HG03135 (cell line): Measurements from ENCODE around the gene FCGR2B.
"Not testable (repeated sequence)": the region's sequence is repeated elsewhere in the genome, so short reads cannot be mapped to it uniquely, and the experiment has no call there.

ENCODE experiments used
- ATAC-seq: cut with Tn5 transposase; IDR thresholded peaks from one replicate; pipeline ENCODE4 v1.9.1; 2021; ENCODE audit warnings: mild to moderate bottlenecking, moderate library complexity; ENCODE audit not compliant: unreplicated experiment

Gene FCGR2B

GRCh38 chr1:161662684-161663339, at the start of gene FCGR2B:
FCGR2B (plus strand) TSS chr1:161663143; CDS start chr1:161663242, 99 bp downstream.
- ATAC-seq, result peak; percentile 61

GRCh38 chr1:161616417-161616816, 46.5 kb upstream of the FCGR2B start:
- ATAC-seq, result not testable (repeated sequence)

DNA sequence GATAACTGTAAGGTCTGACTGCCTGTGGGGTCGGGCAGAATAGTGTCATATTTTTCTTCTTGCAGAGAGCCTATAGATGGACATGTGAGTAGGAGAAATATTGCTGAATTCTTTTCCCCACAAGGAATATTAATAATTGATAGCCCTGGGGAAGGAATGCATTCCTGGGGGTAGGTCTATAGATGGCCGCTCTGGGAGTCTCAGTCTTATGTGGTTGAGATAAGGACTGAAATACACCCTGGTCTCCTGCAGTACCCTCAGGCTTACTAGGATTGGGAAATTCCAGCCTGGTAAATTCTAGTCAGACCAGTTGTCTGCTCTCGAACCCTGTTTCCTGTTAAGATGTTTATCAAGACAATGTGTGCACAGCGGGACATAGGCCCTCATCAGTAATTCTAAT, 44.4 kb upstream of the FCGR2B start:
- not testable (repeated sequence) for ATAC-seq

DNA sequence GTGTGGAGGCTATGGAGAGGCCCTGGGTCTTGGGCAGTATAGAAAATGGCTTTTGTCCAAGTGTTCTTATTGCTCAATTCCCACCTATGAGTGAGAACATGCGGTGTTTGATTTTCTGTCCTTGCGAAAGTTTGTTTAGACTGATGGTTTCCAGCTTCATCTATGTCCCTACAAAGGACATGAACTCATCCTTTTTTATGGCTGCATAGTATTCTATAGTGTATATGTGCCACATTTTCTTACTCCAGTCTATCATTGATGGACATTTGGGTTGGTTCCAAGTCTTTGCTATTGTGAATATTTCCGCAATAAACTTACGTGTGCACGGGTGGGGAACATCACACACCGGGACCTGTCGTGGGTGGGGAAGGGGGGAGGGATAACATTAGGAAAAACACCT, 42.5 kb upstream of the FCGR2B start:
- not testable (repeated sequence) for ATAC-seq

DNA sequence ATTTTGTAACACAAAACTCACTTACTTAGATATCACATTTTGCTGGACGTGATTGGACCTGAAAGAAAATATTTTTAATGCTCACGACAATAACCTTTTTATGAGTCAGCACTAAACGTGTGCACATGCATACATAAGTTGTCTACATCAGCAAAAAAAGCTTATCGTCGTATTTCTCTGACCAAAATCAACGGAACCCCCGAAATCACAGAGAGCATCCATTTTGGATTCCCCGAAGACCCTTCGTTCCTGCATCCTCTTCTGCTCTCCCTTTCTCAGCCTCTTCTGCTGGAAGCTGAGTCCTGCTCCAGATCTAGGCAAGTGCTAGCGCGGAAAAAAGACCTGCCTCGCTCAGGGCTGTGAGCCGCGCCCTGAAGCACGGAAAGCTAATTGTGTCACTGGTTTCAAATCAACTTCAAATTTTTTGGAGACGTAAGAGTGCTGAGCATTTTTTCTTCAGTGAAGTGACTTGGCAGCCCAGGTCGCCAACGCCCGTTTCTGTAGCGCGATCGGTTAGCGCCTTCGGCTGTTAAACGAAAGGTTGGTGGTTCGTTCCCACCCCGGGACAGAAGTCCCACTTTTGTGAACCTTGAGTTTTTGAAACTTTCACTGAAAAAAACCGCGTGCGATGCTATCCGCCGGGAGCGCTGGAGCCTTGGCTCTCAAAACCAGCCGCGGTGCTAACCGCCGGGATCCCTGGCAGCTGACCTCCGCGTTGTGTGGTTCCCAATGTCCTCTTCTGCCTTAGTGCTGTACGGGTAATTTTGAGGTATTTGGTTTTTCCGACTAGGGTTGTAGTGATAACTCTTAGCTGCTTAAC, 41.6 kb upstream of the FCGR2B start:
- not testable (repeated sequence) for ATAC-seq

DNA sequence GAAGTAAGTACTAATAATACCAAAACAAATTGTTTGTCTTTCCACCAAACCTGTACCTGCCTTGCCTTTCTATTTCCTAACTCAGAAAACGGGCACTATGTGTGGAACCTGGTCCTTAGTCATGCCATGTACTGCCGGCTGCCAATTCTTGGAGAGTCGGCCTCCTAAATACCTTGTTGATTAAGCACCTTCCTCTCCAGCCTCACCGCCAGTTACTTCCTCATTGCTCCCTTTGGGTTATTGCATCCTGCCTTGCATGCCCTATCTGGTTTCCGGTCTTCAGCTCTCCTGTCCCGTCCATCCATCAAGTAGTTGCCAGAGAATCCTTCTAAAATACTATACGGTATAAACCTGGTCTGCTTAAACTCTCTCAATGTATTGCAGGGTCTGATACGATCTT, 40.9 kb upstream of the FCGR2B start:
- not testable (repeated sequence) for ATAC-seq

- not testable (repeated sequence) for ATAC-seq
These were observed 39.4 kb upstream of the FCGR2B start for GRCh38 chr1:161623401-161624051.

DNA sequence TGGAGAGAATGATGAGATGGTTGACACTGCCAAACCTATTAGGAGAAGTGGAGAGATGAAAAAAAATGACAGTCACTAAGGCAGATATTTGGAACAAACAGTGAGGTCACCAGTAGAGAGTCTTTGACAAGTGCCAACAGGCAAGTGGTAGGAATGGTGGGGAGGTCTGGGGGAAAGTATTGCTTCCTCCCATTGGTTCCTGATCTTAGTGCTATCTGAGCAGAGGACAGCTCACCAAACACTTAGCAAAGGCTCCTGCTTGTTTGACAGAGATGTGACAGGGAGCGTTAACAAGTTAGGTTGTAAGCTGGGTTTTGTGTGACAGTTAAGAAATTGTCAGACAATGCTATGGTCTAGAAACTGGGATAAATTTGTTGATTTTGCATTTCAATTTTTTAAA, 38.3 kb upstream of the FCGR2B start:
- not testable (repeated sequence) for ATAC-seq

GRCh38 chr1:161626445-161627146, 36.3 kb upstream of the FCGR2B start:
- not testable (repeated sequence) for ATAC-seq

GRCh38 chr1:161630128-161630742, 32.7 kb upstream of the FCGR2B start:
- ATAC-seq, result not testable (repeated sequence)

GRCh38 chr1:161631076-161631475, 31.9 kb upstream of the FCGR2B start, which contains the start of gene FCGR3B:
FCGR3B (minus strand) TSS chr1:161631176; CDS start chr1:161631094, 82 bp downstream.
- no peak for ATAC-seq

- not testable (repeated sequence) for ATAC-seq
These were observed 27.9 kb upstream of the FCGR2B start for GRCh38 chr1:161634993-161635392.

DNA sequence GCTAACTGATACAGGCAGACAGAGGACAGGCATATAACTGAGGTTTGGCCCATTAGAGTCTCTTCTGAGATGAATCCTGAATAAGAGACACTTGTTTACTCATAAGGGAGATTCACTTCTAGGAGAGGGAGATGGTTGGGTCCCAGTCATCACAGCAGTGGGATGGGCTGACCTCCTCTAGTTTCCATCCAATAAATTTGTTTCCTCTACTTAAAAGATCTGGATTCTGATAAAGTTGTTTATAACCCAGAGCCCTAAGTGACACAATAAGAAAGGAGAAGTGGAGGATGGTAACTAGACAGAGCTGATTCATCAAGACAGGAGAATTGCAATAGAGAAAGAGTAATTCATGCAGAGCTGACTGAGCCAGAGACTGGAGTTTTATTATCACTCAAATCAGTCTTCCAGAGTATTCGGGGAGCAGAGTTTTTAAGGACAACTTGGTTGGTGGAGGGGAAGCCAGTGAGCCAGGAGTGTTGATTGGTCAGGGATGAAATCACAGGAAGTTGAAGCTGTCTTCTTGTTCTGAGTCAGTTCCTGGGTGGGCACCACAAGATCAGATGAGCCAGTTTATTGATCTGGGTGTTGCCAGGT, 26.7 kb upstream of the FCGR2B start:
- not testable (repeated sequence) for ATAC-seq

GRCh38 chr1:161636976-161637375, 26.0 kb upstream of the FCGR2B start:
- not testable (repeated sequence) for ATAC-seq

GRCh38 chr1:161638251-161638993, 24.5 kb upstream of the FCGR2B start:
- not testable (repeated sequence) for ATAC-seq

DNA sequence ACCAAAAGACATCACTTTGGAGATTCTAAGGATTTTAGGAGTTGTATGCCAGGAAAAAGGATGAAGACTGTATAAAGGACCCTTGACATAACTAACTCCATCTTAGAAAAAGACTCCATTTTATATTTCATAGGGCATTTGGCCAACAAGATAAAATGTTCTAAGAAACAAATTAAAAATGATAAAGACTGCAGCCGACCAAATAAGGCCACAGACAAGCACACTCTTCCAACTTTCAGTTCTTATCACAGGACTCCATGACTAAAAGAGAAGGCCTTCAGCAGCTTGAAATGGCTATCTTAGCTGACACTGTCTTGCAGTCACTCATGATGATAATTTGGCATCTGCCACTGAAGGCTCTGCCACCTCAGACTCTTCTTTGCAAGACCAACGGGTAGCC, 23.7 kb upstream of the FCGR2B start:
- ATAC-seq, result not testable (repeated sequence)

DNA sequence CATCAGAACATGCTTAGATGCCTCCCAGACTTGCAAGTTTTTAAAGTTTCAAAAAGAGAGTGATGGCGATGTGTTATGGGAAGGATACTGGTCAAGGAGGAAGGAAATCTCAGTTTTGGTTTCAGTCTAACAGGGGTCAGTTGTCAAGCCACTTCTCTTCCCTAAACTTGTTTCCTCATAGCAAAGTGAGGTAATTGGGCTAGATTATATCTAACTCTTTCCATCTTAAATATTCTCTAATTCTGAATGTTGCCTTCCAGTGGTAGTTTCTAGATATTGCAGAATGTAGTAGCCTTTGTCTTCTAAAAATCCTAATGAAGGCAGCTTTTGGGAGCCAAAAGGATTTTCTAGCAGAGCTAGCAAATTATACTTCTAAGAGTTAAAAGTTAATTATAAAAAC, 20.2 kb upstream of the FCGR2B start:
- not testable (repeated sequence) for ATAC-seq

GRCh38 chr1:161643481-161644208, 19.3 kb upstream of the FCGR2B start:
- not testable (repeated sequence) for ATAC-seq

GRCh38 chr1:161644855-161645254, 18.1 kb upstream of the FCGR2B start:
- not testable (repeated sequence) for ATAC-seq
